Thoracic aorta (tissue), 2 donors: ENCODE results near the gene LIPA. TPM values are rescaled to one million over a fixed set of nuclear protein-coding genes. Genes with fewer than 3 reads are reported as not detected.
"Not testable (repeated sequence)": the region's sequence is repeated elsewhere in the genome, so short reads cannot be mapped to it uniquely, and the experiment has no call there.

Experiments used
- ATAC-seq: fragments of 150-250 bp; one replicate; pipeline ENCODE4 v1.8.0; 2017; ENCODE audit warnings: low read depth; ENCODE audit not compliant: insufficient number of reproducible peaks, low FRiP score
- DNase-seq: peaks from one replicate; pipeline ENCODE4 v3.0.0-alpha.2; 2020; ENCODE audit warnings: low spot score
- H3K27ac ChIP-seq, 2 donors: fragments of 200-600 bp; sonication (generic); 1 replicate in 1 of 2; 2 replicates in 1 of 2; pipeline ENCODE4 v1.5.1; 2016; ENCODE audit warnings: mild to moderate bottlenecking in 2 of 2, moderate library complexity in 2 of 2
- H3K27me3 ChIP-seq: fragments of 200-600 bp; sonication (generic); replicated peaks from 2 replicates; pipeline ENCODE4 v1.6.0; 2016; ENCODE audit warnings: mild to moderate bottlenecking; ENCODE audit not compliant: insufficient read depth
- H3K36me3 ChIP-seq: fragments of 200-600 bp; sonication (generic); one replicate; pipeline ENCODE4 v1.5.1; 2016
- H3K4me1 ChIP-seq, 2 donors: fragments of 200-600 bp; sonication (generic); 1 replicate in 1 of 2; 2 replicates in 1 of 2; pipeline versions ENCODE4 v1.5.1 to v1.6.0; 2016; ENCODE audit warnings: low read depth in 2 of 2, mild to moderate bottlenecking in 1 of 2; ENCODE audit not compliant: control insufficient read depth in 1 of 2
- H3K4me3 ChIP-seq: fragments of 200-600 bp; sonication (generic); 2 replicates; pipeline ENCODE4 v1.5.1; 2016; ENCODE audit warnings: mild to moderate bottlenecking
- H3K9me3 ChIP-seq: fragments of 200-600 bp; sonication (generic); 2 replicates; pipeline ENCODE4 v1.5.1; 2016
- total RNA-seq, 2 donors: library from RNA; depleted of rRNA; stranded (reverse); fragments of >200 nt; gene quantifications; one replicate each; pipeline versions ENCODE4 v1.1.0 to v1.2.3, GENCODE V29; 2016
- TF ChIP-seq, protein P1 (sequence below): fragments of 200-600 bp; sonication (generic); IDR thresholded peaks from one replicate; pipeline ENCODE4 v1.5.1; 2019; ENCODE audit warnings: antibody characterized with exemption

The LIPA gene
- total RNA-seq, 2 donors from 2014 or later: 39.7 to 44.2 TPM

DNA sequence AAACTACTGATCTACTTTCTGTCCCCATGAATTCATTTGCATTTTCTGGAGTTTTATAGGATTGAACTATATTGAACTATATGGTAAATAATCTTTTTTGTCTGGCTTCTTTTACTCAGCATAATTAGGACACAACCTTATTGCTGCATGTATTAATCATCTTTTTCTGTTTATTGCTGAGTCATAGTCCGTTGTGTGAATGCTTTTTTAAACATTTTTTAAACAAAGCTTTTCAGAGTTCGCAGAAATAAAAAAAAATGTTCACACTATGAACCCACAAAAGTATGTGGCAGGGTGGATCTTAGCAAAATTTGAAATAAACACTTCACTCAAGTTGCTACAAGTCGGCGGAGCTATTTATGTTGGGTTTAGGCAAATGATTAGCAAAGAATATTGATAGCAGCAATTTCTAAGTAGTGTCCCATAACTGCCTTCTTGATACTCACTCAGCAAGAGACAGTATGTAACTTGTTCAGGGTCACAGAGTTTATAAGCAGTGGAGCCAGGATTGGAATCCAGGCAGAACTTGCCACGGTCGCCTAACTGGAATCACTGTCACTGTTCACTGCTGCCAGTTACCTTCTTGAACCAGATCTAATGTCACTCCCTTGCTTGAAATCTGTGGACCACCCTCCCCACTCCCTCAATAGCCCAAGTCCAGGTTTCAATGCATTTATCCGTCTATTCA, 50.1 kb downstream of the LIPA start:
- no peaks in the 10 kb centered on the region for H3K9me3 ChIP-seq
- peaks cover 3 to 6% of the 10 kb centered on the region in 2 donors for H3K4me1 ChIP-seq
- H3K27ac ChIP-seq: no peak overlapping the region
- no peaks in the 10 kb centered on the region for H3K27me3 ChIP-seq
- DNase-seq (no peak), ATAC-seq (no peak)
- H3K4me3 ChIP-seq: no peak overlapping the region
- TF ChIP-seq, protein P1, sequence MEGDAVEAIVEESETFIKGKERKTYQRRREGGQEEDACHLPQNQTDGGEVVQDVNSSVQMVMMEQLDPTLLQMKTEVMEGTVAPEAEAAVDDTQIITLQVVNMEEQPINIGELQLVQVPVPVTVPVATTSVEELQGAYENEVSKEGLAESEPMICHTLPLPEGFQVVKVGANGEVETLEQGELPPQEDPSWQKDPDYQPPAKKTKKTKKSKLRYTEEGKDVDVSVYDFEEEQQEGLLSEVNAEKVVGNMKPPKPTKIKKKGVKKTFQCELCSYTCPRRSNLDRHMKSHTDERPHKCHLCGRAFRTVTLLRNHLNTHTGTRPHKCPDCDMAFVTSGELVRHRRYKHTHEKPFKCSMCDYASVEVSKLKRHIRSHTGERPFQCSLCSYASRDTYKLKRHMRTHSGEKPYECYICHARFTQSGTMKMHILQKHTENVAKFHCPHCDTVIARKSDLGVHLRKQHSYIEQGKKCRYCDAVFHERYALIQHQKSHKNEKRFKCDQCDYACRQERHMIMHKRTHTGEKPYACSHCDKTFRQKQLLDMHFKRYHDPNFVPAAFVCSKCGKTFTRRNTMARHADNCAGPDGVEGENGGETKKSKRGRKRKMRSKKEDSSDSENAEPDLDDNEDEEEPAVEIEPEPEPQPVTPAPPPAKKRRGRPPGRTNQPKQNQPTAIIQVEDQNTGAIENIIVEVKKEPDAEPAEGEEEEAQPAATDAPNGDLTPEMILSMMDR: no peak
- H3K36me3 ChIP-seq: no peaks in the 10 kb centered on the region

DNA sequence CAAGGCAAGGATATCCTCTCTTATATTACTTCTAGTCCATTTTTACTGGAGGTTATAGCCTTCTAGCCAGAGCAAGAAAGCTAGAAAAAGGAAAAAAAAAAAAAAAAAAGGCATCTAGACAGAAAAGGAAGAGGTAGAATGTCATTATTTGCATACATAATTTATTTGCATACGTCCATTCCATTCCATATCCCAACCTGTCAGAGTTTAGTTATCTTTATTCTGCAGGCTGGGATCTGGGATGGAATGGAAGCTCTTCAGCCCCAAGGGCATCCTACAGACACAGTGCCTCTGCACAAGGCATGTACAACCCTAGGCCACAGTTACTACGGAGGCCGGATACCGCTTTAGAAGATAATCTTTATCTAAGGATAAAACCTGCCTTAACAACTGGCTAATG, 54.1 kb downstream of the LIPA start:
- Histone ChIP-seq H3K27ac (no peak overlapping the region), H3K4me3 (no peak overlapping the region), H3K36me3 (no peaks in the 10 kb centered on the region), H3K9me3 (no peaks in the 10 kb centered on the region), H3K4me1 (no peaks in the 10 kb centered on the region), H3K27me3 (no peaks in the 10 kb centered on the region)
- TF ChIP-seq, protein P1: no peak
- DNase-seq: no peak
- no peak for ATAC-seq

DNA sequence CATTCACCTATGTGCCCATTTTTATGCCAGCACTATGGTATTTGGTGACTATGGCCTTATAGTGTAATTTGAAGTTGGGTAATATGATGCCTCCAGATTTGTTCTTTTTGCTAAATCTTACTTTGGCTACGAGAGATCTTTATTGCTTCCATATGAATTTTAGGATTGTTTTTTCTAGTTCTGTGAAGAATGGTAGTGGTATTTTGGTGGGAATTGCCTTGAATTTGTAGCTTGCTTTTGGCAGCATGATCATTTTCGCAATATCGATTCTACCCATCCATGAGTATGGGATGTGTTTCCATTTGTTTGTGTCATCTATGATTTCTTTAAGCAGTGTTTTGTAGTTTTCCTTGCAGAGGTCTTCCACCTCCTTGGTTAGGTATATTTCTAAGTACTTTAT, 60.3 kb downstream of the LIPA start:
- H3K4me3 ChIP-seq, ATAC-seq, H3K36me3 ChIP-seq, H3K4me1 ChIP-seq, DNase-seq, H3K27me3 ChIP-seq, H3K9me3 ChIP-seq, H3K27ac ChIP-seq: not testable (repeated sequence)

DNA sequence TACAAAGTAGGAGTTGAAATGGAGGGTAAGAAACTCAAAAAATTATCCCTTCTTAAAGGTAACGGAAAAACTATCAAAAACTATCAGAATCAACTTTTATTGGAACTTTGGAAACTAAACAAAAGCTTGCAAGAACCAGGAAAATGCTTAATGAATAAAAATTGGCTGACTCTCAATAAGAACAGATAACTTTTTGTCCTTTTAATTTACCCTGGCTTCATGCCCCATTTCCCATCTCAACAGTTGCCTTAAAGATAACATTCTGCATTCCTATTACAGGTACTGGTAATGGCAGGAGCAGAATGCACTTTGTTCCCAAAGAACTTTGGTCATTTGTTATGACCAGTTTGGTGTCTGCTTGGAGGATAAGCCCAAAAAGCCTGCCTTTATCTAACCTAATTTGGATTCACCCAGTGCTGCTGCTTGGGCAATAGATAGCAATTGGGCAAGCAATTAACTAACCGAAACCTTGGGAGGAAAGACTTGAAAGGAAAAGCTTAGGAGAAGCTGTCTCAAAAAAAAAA, 62.3 kb downstream of the LIPA start:
- DNase-seq (no peak), ATAC-seq (no peak)
- Histone ChIP-seq H3K4me1 (peaks cover 0 to 4% of the 10 kb centered on the region in 2 donors), H3K9me3 (no peaks in the 10 kb centered on the region), H3K27ac (no peak overlapping the region), H3K27me3 (no peaks in the 10 kb centered on the region), H3K4me3 (no peak overlapping the region), H3K36me3 (no peaks in the 10 kb centered on the region)
- TF ChIP-seq, protein P1: no peak

DNA sequence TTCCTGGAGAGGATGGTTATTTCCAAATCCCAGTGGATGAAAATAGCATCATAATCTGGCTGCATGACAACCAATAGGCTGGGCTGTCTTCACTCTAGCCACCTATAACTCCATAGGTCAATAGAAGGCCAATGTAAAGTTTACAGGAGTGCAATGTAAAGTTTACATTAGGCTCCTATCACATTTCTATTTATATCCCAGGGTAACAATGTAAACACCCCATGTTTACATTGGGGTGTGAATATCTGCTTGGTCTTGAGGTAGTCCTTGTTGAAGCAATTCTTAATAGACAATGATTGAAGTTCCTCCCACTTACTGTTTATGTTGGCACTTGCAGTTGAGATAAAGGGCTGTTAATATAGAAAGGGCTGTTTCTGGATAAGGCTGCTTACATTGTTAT, 65.9 kb downstream of the LIPA start:
- Histone ChIP-seq H3K36me3 (no peaks in the 10 kb centered on the region), H3K9me3 (no peaks in the 10 kb centered on the region), H3K4me1 (peaks cover 0 to 4% of the 10 kb centered on the region in 2 donors), H3K4me3 (no peak overlapping the region), H3K27me3 (no peaks in the 10 kb centered on the region), H3K27ac (no peak overlapping the region)
- no peak for DNase-seq
- no peak for ATAC-seq
- TF ChIP-seq, protein P1: no peak

DNA sequence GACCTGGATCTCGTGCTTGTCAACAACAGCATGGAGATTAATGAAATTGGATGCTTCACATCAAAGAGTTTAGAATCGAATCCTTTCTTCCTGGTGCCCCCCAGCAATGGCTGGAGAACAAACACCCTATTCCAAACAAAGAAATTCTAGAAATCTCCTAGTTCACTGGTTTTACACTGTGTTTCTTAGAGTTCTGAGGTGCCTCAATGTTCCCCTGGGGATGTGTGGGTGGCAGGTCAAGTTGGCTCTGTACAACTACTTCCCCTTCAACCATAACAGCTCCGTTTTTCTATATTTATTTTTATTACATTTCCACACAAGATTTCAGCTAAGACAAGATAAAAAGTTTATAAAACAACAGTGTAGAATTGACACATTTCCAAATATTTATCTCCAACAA, 66.9 kb downstream of the LIPA start:
- TF ChIP-seq, protein P1: no peak
- DNase-seq (no peak), ATAC-seq (no peak)
- Histone ChIP-seq H3K4me1 (peaks cover 0 to 4% of the 10 kb centered on the region in 2 donors), H3K36me3 (no peaks in the 10 kb centered on the region), H3K27me3 (no peaks in the 10 kb centered on the region), H3K27ac (no peak overlapping the region), H3K4me3 (no peak overlapping the region), H3K9me3 (no peaks in the 10 kb centered on the region)
